A673 (cell line): Measurements from ENCODE around the gene KIR3DL1. TPM values are rescaled to one million over a fixed set of nuclear protein-coding genes. Genes with fewer than 3 reads are reported as not detected.
"Not testable (repeated sequence)": the region's sequence is repeated elsewhere in the genome, so short reads cannot be mapped to it uniquely, and the experiment has no call there.

Source experiments
- BruUV-seq: library from RNA; stranded (reverse); fragments of 400-500 nt; replicated peaks from 2 replicates; lab custom pipeline; 2021; lab: Mats Ljungman, UMichigan
- CTCF ChIA-PET: fragments of 300-600 bp; sonication (Branson Sonifier 250); formaldehyde crosslinking; loops from one replicate; lab custom pipeline; 2022; ENCODE audit warnings: antibody characterized with exemption; lab: Charles Lee
- POLR2A ChIA-PET: fragments of 300-600 bp; sonication (Branson Sonifier 250); formaldehyde crosslinking; loops from one replicate; lab custom pipeline; 2022; ENCODE audit warnings: antibody characterized with exemption; ENCODE audit not compliant: low non-redundant PET; lab: Charles Lee
- DNase-seq: peaks from one replicate; pipeline ENCODE4 v3.0.0-alpha.2; 2015; ENCODE audit warnings: low spot score
- H3K27ac ChIP-seq: fragments of 200-600 bp; sonication (generic); 2 replicates; pipeline ENCODE4 v1.5.1; 2016; ENCODE audit warnings: mixed run types, low read depth, mild to moderate bottlenecking, mixed read lengths, antibody characterized with exemption, low read length; ENCODE audit not compliant: poor library complexity, severe bottlenecking
- H3K27me3 ChIP-seq: fragments of 200-600 bp; sonication (generic); replicated peaks from 2 replicates; pipeline ENCODE4 v1.6.1; 2017; ENCODE audit warnings: mixed run types, low read depth, mild to moderate bottlenecking, mixed read lengths, antibody characterized with exemption, low read length; ENCODE audit not compliant: insufficient read depth, poor library complexity
- H3K36me3 ChIP-seq: fragments of 200-600 bp; sonication (generic); 2 replicates; pipeline ENCODE4 v1.6.1; 2016; ENCODE audit warnings: mixed run types, mild to moderate bottlenecking, mixed read lengths, antibody characterized with exemption, low read length; ENCODE audit not compliant: insufficient read depth, poor library complexity, severe bottlenecking
- H3K4me1 ChIP-seq: fragments of 200-600 bp; sonication (generic); 2 replicates; pipeline ENCODE4 v1.6.1; 2017; ENCODE audit warnings: mixed run types, mild to moderate bottlenecking, mixed read lengths, antibody characterized with exemption, low read length; ENCODE audit not compliant: insufficient read depth, poor library complexity, severe bottlenecking
- H3K4me3 ChIP-seq: fragments of 200-600 bp; sonication (generic); 2 replicates; pipeline ENCODE4 v1.5.1; 2016; ENCODE audit warnings: low read depth, mixed run types, mild to moderate bottlenecking, mixed read lengths, low read length; ENCODE audit not compliant: poor library complexity, severe bottlenecking
- H3K9me3 ChIP-seq: fragments of 200-600 bp; sonication (generic); 2 replicates; pipeline ENCODE4 v1.6.1; 2016; ENCODE audit warnings: mixed run types, low read depth, mild to moderate bottlenecking, mixed read lengths, antibody characterized with exemption, low read length; ENCODE audit not compliant: poor library complexity, severe bottlenecking
- intact Hi-C: fragments of 100-400 bp; cut with micrococcal nuclease; formaldehyde crosslinking; loops from one replicate; pipeline ENCODE4 v1.10.0; 2022; ENCODE audit not compliant: unreplicated experiment
- total RNA-seq: library from RNA; stranded (reverse); gene quantifications from 2 replicates; pipeline ENCODE4 v1.2.3, GENCODE V29; 2021

The KIR3DL1 gene
- total RNA-seq, 1 experiment from 2014 or later = not detected

GRCh38 chr19:54777851-54778250 is 38.4 kb upstream of the KIR3DL1 start:
- H3K27ac ChIP-seq, H3K27me3 ChIP-seq, H3K4me1 ChIP-seq, intact Hi-C loops, DNase-seq, CTCF ChIA-PET, H3K4me3 ChIP-seq, H3K36me3 ChIP-seq, H3K9me3 ChIP-seq, BruUV-seq, POLR2A ChIA-PET: not testable (repeated sequence)

GRCh38 chr19:54778896-54779295 is 37.4 kb upstream of the KIR3DL1 start:
- H3K27ac ChIP-seq, H3K9me3 ChIP-seq, POLR2A ChIA-PET, CTCF ChIA-PET, H3K4me3 ChIP-seq, H3K36me3 ChIP-seq, BruUV-seq, H3K4me1 ChIP-seq, intact Hi-C loops, DNase-seq, H3K27me3 ChIP-seq: not testable (repeated sequence)

GRCh38 chr19:54782916-54783315 is 33.4 kb upstream of the KIR3DL1 start:
- intact Hi-C loops, POLR2A ChIA-PET, DNase-seq, H3K27ac ChIP-seq, H3K9me3 ChIP-seq, H3K27me3 ChIP-seq, H3K4me1 ChIP-seq, H3K36me3 ChIP-seq, BruUV-seq, H3K4me3 ChIP-seq, CTCF ChIA-PET: not testable (repeated sequence)

GRCh38 chr19:54786091-54786723 is 30.1 kb upstream of the KIR3DL1 start:
- H3K27ac ChIP-seq, BruUV-seq, CTCF ChIA-PET, intact Hi-C loops, POLR2A ChIA-PET, H3K27me3 ChIP-seq, H3K4me3 ChIP-seq, H3K9me3 ChIP-seq, H3K36me3 ChIP-seq, DNase-seq, H3K4me1 ChIP-seq: not testable (repeated sequence)

- H3K27me3 ChIP-seq, H3K4me1 ChIP-seq, DNase-seq, H3K9me3 ChIP-seq, H3K4me3 ChIP-seq, BruUV-seq, intact Hi-C loops, H3K27ac ChIP-seq, CTCF ChIA-PET, H3K36me3 ChIP-seq, POLR2A ChIA-PET: not testable (repeated sequence)
These were observed 28.1 kb upstream of the KIR3DL1 start for GRCh38 chr19:54788154-54788553.
